DOHH2 (cell line): ENCODE data around the gene ZMYM2.

Experiments used
- H3F3A ChIP-seq: fragments of 200-600 bp; sonication (generic), shearing (Covaris generic); 2 replicates; pipeline ENCODE4 v1.6.0; 2016; ENCODE audit warnings: antibody characterized with exemption, mild to moderate bottlenecking; ENCODE audit not compliant: control insufficient read depth, insufficient read depth
- H3K27ac ChIP-seq: fragments of 200-600 bp; sonication (generic); 2 replicates; pipeline ENCODE4 v1.5.1; 2014; ENCODE audit warnings: low read depth, mild to moderate bottlenecking, low read length, moderate library complexity
- H3K27me3 ChIP-seq: fragments of 200-600 bp; sonication (generic); 2 replicates; pipeline ENCODE4 v1.6.1; 2014; ENCODE audit warnings: mild to moderate bottlenecking, low read length, mixed read lengths; ENCODE audit not compliant: control insufficient read depth
- H3K36me3 ChIP-seq: fragments of 200-600 bp; sonication (generic); 2 replicates; pipeline ENCODE4 v1.6.1; 2014; ENCODE audit warnings: mild to moderate bottlenecking, low read length, moderate library complexity, mixed read lengths; ENCODE audit not compliant: control insufficient read depth
- H3K4me1 ChIP-seq: fragments of 200-600 bp; sonication (generic); 2 replicates; pipeline ENCODE4 v1.6.1; 2014; ENCODE audit warnings: mild to moderate bottlenecking, low read length, mixed read lengths; ENCODE audit not compliant: control insufficient read depth
- H3K4me2 ChIP-seq: fragments of 200-600 bp; sonication (generic); 2 replicates; pipeline ENCODE4 v1.6.0; 2014; ENCODE audit warnings: mild to moderate bottlenecking, low read length, moderate library complexity
- H3K4me3 ChIP-seq: fragments of 200-600 bp; sonication (generic); 2 replicates; pipeline ENCODE4 v1.5.1; 2014; ENCODE audit warnings: mild to moderate bottlenecking, low read length, mixed read lengths
- H3K79me2 ChIP-seq: fragments of 200-600 bp; sonication (generic); 2 replicates; pipeline ENCODE4 v1.6.1; 2014; ENCODE audit warnings: mild to moderate bottlenecking, low read length, mixed read lengths; ENCODE audit not compliant: control insufficient read depth
- H3K9me2 ChIP-seq: fragments of 200-600 bp; sonication (generic); replicated peaks from 2 replicates; pipeline ENCODE4 v1.6.1; 2014; ENCODE audit warnings: mild to moderate bottlenecking, low read length, mixed read lengths; ENCODE audit not compliant: control insufficient read depth
- H3K9me3 ChIP-seq: fragments of 200-600 bp; sonication (generic); 2 replicates; pipeline ENCODE4 v1.6.1; 2014; ENCODE audit warnings: antibody characterized with exemption, low read length, mixed read lengths; ENCODE audit not compliant: control insufficient read depth, insufficient read depth
- H4K20me1 ChIP-seq: fragments of 200-600 bp; sonication (generic); 2 replicates; pipeline ENCODE4 v1.6.0; 2014; ENCODE audit warnings: low read depth, mild to moderate bottlenecking, antibody characterized with exemption, low read length, moderate library complexity; ENCODE audit not compliant: control insufficient read depth, insufficient read depth
- CTCF ChIP-seq: fragments of 200-600 bp; sonication (generic); IDR thresholded peaks from one replicate; pipeline ENCODE4 v1.5.1; 2014; ENCODE audit warnings: antibody characterized with exemption, mild to moderate bottlenecking, low read depth, low read length; ENCODE audit not compliant: poor library complexity, severe bottlenecking
- EZH2phosphoT487 ChIP-seq: fragments of 200-600 bp; sonication (generic); IDR thresholded peaks from 2 replicates; pipeline ENCODE4 v1.6.1; 2017; ENCODE audit warnings: borderline replicate concordance, mild to moderate bottlenecking, antibody characterized with exemption, low read length, moderate library complexity, mixed read lengths

ZMYM2 gene

GRCh38 chr13:20131057-20131832, 172.7 kb downstream of the ZMYM2 start:
- Histone ChIP-seq H3K79me2 (no peaks in the 10 kb centered on the region), H3K36me3 (no peaks in the 10 kb centered on the region), H3K4me1 (no peaks in the 10 kb centered on the region), H3K4me3 (no peak overlapping the region), H3K4me2 (no peak overlapping the region), H4K20me1 (no peaks in the 10 kb centered on the region), H3K27me3 (peaks cover 13% of the 10 kb centered on the region; the same call in 1 of the 2 replicates), H3K9me3 (no peaks in the 10 kb centered on the region), H3K9me2 (no peaks in the 10 kb centered on the region), H3K27ac (no peak overlapping the region), H3F3A (no peaks in the 10 kb centered on the region)
- no peak for TF ChIP-seq CTCF
- no peak for TF ChIP-seq EZH2phosphoT487

- Histone ChIP-seq H3K4me3 (no peak overlapping the region), H3F3A (no peaks in the 10 kb centered on the region), H3K36me3 (no peaks in the 10 kb centered on the region), H3K27me3 (peaks cover 9% of the 10 kb centered on the region; the same call in 1 of the 2 replicates), H3K4me2 (no peak overlapping the region), H4K20me1 (no peaks in the 10 kb centered on the region), H3K9me3 (no peaks in the 10 kb centered on the region), H3K9me2 (no peaks in the 10 kb centered on the region), H3K79me2 (no peaks in the 10 kb centered on the region), H3K4me1 (no peaks in the 10 kb centered on the region), H3K27ac (no peak overlapping the region)
- no peak for TF ChIP-seq CTCF
- no peak for TF ChIP-seq EZH2phosphoT487
Measured at GRCh38 chr13:20132052-20132634, 173.6 kb downstream of the ZMYM2 start.

GRCh38 chr13:20134732-20135131, 176.2 kb downstream of the ZMYM2 start:
- H3K27me3 ChIP-seq = peaks cover 14% of the 10 kb centered on the region

More at GRCh38 chr13:20134732-20135131, 176.2 kb downstream of the ZMYM2 start:
- TF ChIP-seq EZH2phosphoT487 (no peak), CTCF (no peak)
- Histone ChIP-seq H3K9me2 (no peaks in the 10 kb centered on the region), H3K9me3 (no peaks in the 10 kb centered on the region), H3K36me3 (no peaks in the 10 kb centered on the region), H3K79me2 (no peaks in the 10 kb centered on the region), H3F3A (no peaks in the 10 kb centered on the region), H3K4me3 (no peak overlapping the region), H3K27ac (no peak overlapping the region), H4K20me1 (no peaks in the 10 kb centered on the region), H3K4me1 (no peaks in the 10 kb centered on the region), H3K4me2 (no peak overlapping the region)
